Nephron progenitor cell (in vitro differentiated cells): ENCODE results near the gene HOXD11.
A peak's percentile ranks its signal among the peaks of the same experiment; 100 is the strongest.

ENCODE experiments used
- DNase-seq: peaks from one replicate; pipeline ENCODE4 v3.0.0; 2021
- H3K27ac Mint-ChIP-seq: 2 replicates; pipeline ENCODE4 v1.8.0; 2021; ENCODE audit warnings: mild to moderate bottlenecking, moderate library complexity, mixed read lengths
- H3K27me3 Mint-ChIP-seq: 2 replicates; pipeline ENCODE4 v1.8.0; 2021; ENCODE audit warnings: mild to moderate bottlenecking, low read depth, mixed read lengths; ENCODE audit not compliant: poor library complexity
- H3K36me3 Mint-ChIP-seq: 2 replicates; pipeline ENCODE4 v1.8.0; 2021; ENCODE audit warnings: low read depth, mixed read lengths
- H3K4me1 Mint-ChIP-seq: 2 replicates; pipeline ENCODE4 v1.8.0; 2021; ENCODE audit warnings: mixed read lengths
- H3K4me3 Mint-ChIP-seq: 2 replicates; pipeline ENCODE4 v1.8.0; 2021; ENCODE audit warnings: mild to moderate bottlenecking, moderate library complexity, mixed read lengths
- H3K9me3 Mint-ChIP-seq: 2 replicates; pipeline ENCODE4 v1.8.0; 2021; ENCODE audit warnings: mild to moderate bottlenecking, moderate library complexity, mixed read lengths
- CTCF ChIP-seq: fragments of 200-600 bp; sonication (generic); IDR thresholded peaks from 2 replicates; pipeline ENCODE4 v1.5.0; 2021; ENCODE audit warnings: antibody characterized with exemption

HOXD11 gene

GRCh38 chr2:176083796-176084261 lies 23.3 kb upstream of the HOXD11 start, which contains the start of gene EVX2:
Gene EVX2 (minus strand): TSS chr2:176083962. CDS start chr2:176083776, 186 bp downstream.
- peaks cover 99% of the 10 kb centered on the region for H3K27me3 Mint-ChIP-seq
- no peaks in the 10 kb centered on the region for H3K36me3 Mint-ChIP-seq
- no peak within 1 kb of the TSS for H3K27ac Mint-ChIP-seq
- no peak for DNase-seq
- peak within 1 kb of the TSS; percentile 45 for H3K4me3 Mint-ChIP-seq
- peaks cover 17% of the 10 kb centered on the region for H3K9me3 Mint-ChIP-seq
- H3K4me1 Mint-ChIP-seq = peaks cover 31% of the 10 kb centered on the region
- TF ChIP-seq CTCF = no peak

GRCh38 chr2:176084611-176085119 lies 22.4 kb upstream of the HOXD11 start:
- peaks cover 11% of the 10 kb centered on the region for H3K9me3 Mint-ChIP-seq
- H3K27ac Mint-ChIP-seq = no peak overlapping the region
- H3K27me3 Mint-ChIP-seq = peaks cover 99% of the 10 kb centered on the region
- H3K4me3 Mint-ChIP-seq = peak overlapping the region; percentile 43
- H3K36me3 Mint-ChIP-seq = no peaks in the 10 kb centered on the region
- TF ChIP-seq CTCF = no peak
- no peak for DNase-seq
- H3K4me1 Mint-ChIP-seq = peaks cover 25% of the 10 kb centered on the region

- peaks cover 100% of the 10 kb centered on the region for H3K27me3 Mint-ChIP-seq
- peaks cover 24% of the 10 kb centered on the region for H3K4me1 Mint-ChIP-seq
- no peak for TF ChIP-seq CTCF
- no peak overlapping the region for H3K27ac Mint-ChIP-seq
- H3K9me3 Mint-ChIP-seq = peaks cover 11% of the 10 kb centered on the region
- no peaks in the 10 kb centered on the region for H3K36me3 Mint-ChIP-seq
- no peak for DNase-seq
- peak overlapping the region; percentile 43 for H3K4me3 Mint-ChIP-seq
Observed at GRCh38 chr2:176085120-176085788, 21.8 kb upstream of the HOXD11 start.

GRCh38 chr2:176085861-176086771 lies 21.0 kb upstream of the HOXD11 start:
- Mint-ChIP-seq H3K4me1 (peaks cover 22% of the 10 kb centered on the region), H3K9me3 (peaks cover 9% of the 10 kb centered on the region), H3K36me3 (no peaks in the 10 kb centered on the region), H3K27me3 (peaks cover 100% of the 10 kb centered on the region), H3K27ac (no peak overlapping the region), H3K4me3 (peak overlapping the region; percentile 52)
- peak; percentile 67 for DNase-seq
- TF ChIP-seq CTCF = peak; percentile 45

GRCh38 chr2:176087330-176088047 lies 19.6 kb upstream of the HOXD11 start:
- Mint-ChIP-seq H3K4me3 (peak overlapping the region; percentile 81), H3K27me3 (peaks cover 99% of the 10 kb centered on the region), H3K27ac (no peak overlapping the region), H3K9me3 (peaks cover 7% of the 10 kb centered on the region), H3K36me3 (no peaks in the 10 kb centered on the region), H3K4me1 (peaks cover 28% of the 10 kb centered on the region)
- DNase-seq = no peak
- TF ChIP-seq CTCF = no peak
